HFF-Myc (cell line): ENCODE data around the gene CRY2.

Experiments used
- DNase-seq: peaks from one replicate; pipeline ENCODE4 v3.0.0-alpha.2; 2011; ENCODE audit warnings: low read depth; ENCODE audit errors: extremely low read depth
- H3K4me3 ChIP-seq: replicated peaks from 2 replicates; pipeline ENCODE4 v1.5.1; 2011; ENCODE audit warnings: low read depth, mild to moderate bottlenecking, control low read depth, low read length
- TF ChIP-seq, protein P1 (sequence below): IDR thresholded peaks from 2 replicates; pipeline ENCODE4 v1.5.1; 2012; ENCODE audit warnings: mild to moderate bottlenecking, low read depth, low read length, control low read depth; ENCODE audit errors: missing control alignments

CRY2 gene

DNA sequence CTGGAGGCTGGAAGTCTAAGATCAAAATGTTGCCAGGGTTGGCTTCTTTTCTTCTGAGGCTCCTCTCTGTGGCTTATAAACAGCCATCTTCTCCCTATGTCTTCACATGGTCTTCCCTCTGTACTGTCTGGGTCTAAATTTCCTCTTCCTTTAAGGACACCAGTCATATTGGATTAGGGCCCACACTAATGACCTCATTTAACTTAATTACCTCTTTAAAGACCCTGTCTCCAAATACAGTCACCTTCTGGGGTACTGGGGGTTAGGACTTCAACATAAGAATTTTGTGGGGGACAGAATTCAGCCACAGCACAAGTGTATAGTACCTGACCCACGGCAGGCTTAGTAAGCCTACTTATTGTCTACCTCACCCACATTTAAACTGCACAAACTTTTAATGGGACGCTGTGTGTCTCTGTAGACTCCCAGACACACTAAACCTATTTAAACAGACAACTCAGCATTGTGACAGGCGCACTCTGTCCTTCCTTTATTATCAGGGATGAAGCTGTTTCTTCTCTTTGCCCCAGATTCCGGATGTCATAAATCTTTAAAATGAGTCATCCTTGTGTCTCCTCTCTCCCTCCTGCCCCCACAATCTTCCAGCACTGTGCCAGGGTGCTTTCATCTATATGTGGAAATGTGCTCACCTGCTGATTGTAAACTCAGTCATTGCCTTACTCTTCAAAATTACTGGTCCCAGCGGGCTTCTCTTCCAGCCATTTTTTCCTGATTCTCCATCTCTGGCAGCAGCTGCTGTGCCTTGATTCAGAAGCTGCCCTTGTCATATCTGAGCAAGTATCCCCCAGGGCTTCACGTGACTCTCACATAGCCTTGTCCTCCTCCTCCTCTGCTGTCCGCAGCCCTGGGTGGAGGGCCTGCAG, 32.8 kb downstream of the CRY2 start:
- no peak overlapping the region for H3K4me3 ChIP-seq
- TF ChIP-seq, protein P1, sequence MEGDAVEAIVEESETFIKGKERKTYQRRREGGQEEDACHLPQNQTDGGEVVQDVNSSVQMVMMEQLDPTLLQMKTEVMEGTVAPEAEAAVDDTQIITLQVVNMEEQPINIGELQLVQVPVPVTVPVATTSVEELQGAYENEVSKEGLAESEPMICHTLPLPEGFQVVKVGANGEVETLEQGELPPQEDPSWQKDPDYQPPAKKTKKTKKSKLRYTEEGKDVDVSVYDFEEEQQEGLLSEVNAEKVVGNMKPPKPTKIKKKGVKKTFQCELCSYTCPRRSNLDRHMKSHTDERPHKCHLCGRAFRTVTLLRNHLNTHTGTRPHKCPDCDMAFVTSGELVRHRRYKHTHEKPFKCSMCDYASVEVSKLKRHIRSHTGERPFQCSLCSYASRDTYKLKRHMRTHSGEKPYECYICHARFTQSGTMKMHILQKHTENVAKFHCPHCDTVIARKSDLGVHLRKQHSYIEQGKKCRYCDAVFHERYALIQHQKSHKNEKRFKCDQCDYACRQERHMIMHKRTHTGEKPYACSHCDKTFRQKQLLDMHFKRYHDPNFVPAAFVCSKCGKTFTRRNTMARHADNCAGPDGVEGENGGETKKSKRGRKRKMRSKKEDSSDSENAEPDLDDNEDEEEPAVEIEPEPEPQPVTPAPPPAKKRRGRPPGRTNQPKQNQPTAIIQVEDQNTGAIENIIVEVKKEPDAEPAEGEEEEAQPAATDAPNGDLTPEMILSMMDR, result no peak
- DNase-seq, result no peak

GRCh38 chr11:45880772-45881570, 33.7 kb downstream of the CRY2 start:
- no peak overlapping the region for H3K4me3 ChIP-seq
- TF ChIP-seq, protein P1, result no peak
- no peak for DNase-seq

- TF ChIP-seq, protein P1, result no peak
- no peak for DNase-seq
- no peak overlapping the region for H3K4me3 ChIP-seq
Observed at GRCh38 chr11:45881708-45882368, 34.6 kb downstream of the CRY2 start.

- no peak overlapping the region for H3K4me3 ChIP-seq
- no peak for DNase-seq
- TF ChIP-seq, protein P1, result no peak
Observed at GRCh38 chr11:45884596-45885185, 37.4 kb downstream of the CRY2 start.

- DNase-seq, result no peak
- TF ChIP-seq, protein P1, result no peak
- H3K4me3 ChIP-seq, result peak within 1 kb of the TSS; percentile 40
Observed at GRCh38 chr11:45885274-45885920, 38.1 kb downstream of the CRY2 start, which contains the start of gene MAPK8IP1. MAPK8IP1 (plus strand) TSS chr11:45885651; CDS start chr11:45885821, 170 bp downstream.
